Measurements from ENCODE around the gene VAV2. TPM values are rescaled to one million over a fixed set of nuclear protein-coding genes. Genes with fewer than 3 reads are reported as not detected.

The VAV2 gene
- total RNA-seq, 1 experiment from 2014 or later, result 24.7 TPM

DNA sequence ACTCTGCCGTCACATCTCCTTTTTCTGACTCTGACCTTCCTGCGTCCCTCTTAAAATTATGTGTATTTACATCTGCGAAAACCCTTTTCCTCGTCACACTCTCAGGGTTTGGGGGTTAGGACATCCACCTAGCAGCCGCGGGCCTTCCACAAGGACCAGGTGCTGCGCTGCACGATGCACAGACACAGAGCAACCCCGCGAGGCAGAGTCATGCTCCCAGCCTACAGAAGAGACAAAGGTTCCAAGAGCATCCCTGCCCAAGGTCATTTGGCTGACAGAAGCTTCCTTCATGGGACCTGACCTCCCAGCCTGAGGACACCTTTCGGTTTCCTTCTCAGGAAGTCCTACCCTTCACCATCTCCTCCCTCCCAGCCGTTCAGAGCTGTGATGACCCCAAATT is 135.3 kb downstream of the VAV2 start:
- TF ChIP-seq CTCF (IDR thresholded peaks at IDR 0.05), result no peak
- no peak for TF ChIP-seq POLR2AphosphoS5 (IDR thresholded peaks at IDR 0.05; ENCODE audit: low read depth, low read length)
- TF ChIP-seq SIN3A (IDR thresholded peaks at IDR 0.05; ENCODE audit: borderline replicate concordance, insufficient read depth, low read depth, low read length), result no peak
- TF ChIP-seq, protein P1, sequence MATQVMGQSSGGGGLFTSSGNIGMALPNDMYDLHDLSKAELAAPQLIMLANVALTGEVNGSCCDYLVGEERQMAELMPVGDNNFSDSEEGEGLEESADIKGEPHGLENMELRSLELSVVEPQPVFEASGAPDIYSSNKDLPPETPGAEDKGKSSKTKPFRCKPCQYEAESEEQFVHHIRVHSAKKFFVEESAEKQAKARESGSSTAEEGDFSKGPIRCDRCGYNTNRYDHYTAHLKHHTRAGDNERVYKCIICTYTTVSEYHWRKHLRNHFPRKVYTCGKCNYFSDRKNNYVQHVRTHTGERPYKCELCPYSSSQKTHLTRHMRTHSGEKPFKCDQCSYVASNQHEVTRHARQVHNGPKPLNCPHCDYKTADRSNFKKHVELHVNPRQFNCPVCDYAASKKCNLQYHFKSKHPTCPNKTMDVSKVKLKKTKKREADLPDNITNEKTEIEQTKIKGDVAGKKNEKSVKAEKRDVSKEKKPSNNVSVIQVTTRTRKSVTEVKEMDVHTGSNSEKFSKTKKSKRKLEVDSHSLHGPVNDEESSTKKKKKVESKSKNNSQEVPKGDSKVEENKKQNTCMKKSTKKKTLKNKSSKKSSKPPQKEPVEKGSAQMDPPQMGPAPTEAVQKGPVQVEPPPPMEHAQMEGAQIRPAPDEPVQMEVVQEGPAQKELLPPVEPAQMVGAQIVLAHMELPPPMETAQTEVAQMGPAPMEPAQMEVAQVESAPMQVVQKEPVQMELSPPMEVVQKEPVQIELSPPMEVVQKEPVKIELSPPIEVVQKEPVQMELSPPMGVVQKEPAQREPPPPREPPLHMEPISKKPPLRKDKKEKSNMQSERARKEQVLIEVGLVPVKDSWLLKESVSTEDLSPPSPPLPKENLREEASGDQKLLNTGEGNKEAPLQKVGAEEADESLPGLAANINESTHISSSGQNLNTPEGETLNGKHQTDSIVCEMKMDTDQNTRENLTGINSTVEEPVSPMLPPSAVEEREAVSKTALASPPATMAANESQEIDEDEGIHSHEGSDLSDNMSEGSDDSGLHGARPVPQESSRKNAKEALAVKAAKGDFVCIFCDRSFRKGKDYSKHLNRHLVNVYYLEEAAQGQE (IDR thresholded peaks at IDR 0.05; ENCODE audit: insufficient read depth in 1 of 2, low read depth in 2 of 2, low read length in 1 of 2), result no peak
- TF ChIP-seq TCF7L2 (IDR thresholded peaks at IDR 0.05; ENCODE audit: low read depth, low read length), result no peak
- H3K9me3 ChIP-seq (ENCODE audit: control insufficient read depth, insufficient read depth, low read depth, low read length), result no peaks in the 10 kb centered on the region
- H3K4me3 ChIP-seq (ENCODE audit: low read depth in 2 of 2, low read length in 2 of 2), result no peak overlapping the region
- no peaks in the 10 kb centered on the region for H3K27me3 ChIP-seq (ENCODE audit: control insufficient read depth, insufficient read depth, low read length)
- intact Hi-C loops (cut with micrococcal nuclease; ENCODE audit: unreplicated experiment) (no loop called here), in situ Hi-C loops (cut with HindIII; ENCODE audit: low pct_unique_long_range_greater_than_20kb, low sequenced_read_pairs) (no loop called here)
- DNase-seq (ENCODE audit: low read depth, low spot score) (no peak), ATAC-seq (no peak)
- ChIA-PET POLR2A (no interaction called here), CTCF (no interaction called here)
- no peaks in the 10 kb centered on the region for H3K36me3 ChIP-seq (ENCODE audit: control insufficient read depth, insufficient read depth, low read length)
- BruUV-seq (replicated peaks), result no TSS peak
- no peaks in the 10 kb centered on the region for H3K4me1 ChIP-seq (ENCODE audit: control insufficient read depth, insufficient read depth, low read length)
- H3K27ac ChIP-seq (ENCODE audit: low read length), result no peak overlapping the region

- no peaks in the 10 kb centered on the region for H3K27me3 ChIP-seq (ENCODE audit: control insufficient read depth, insufficient read depth, low read length)
- no TSS peak for BruUV-seq (replicated peaks)
- no peak overlapping the region for H3K27ac ChIP-seq (ENCODE audit: low read length)
- ATAC-seq (no peak), DNase-seq (ENCODE audit: low read depth, low spot score) (no peak)
- in situ Hi-C loops (cut with HindIII; ENCODE audit: low pct_unique_long_range_greater_than_20kb, low sequenced_read_pairs), result no loop called here
- H3K4me1 ChIP-seq (ENCODE audit: control insufficient read depth, insufficient read depth, low read length), result no peaks in the 10 kb centered on the region
- no peaks in the 10 kb centered on the region for H3K9me3 ChIP-seq (ENCODE audit: control insufficient read depth, insufficient read depth, low read depth, low read length)
- intact Hi-C loops (cut with micrococcal nuclease; ENCODE audit: unreplicated experiment), result no loop called here
- H3K36me3 ChIP-seq (ENCODE audit: control insufficient read depth, insufficient read depth, low read length), result no peaks in the 10 kb centered on the region
- H3K4me3 ChIP-seq (ENCODE audit: low read depth in 2 of 2, low read length in 2 of 2), result no peak overlapping the region
- ChIA-PET CTCF (no interaction called here), POLR2A (no interaction called here)
- no peak for TF ChIP-seq TCF7L2 (IDR thresholded peaks at IDR 0.05; ENCODE audit: low read depth, low read length)
- TF ChIP-seq, protein P1 (IDR thresholded peaks at IDR 0.05; ENCODE audit: insufficient read depth in 1 of 2, low read depth in 2 of 2, low read length in 1 of 2), result no peak
- no peak for TF ChIP-seq SIN3A (IDR thresholded peaks at IDR 0.05; ENCODE audit: borderline replicate concordance, insufficient read depth, low read depth, low read length)
- TF ChIP-seq CTCF (IDR thresholded peaks at IDR 0.05), result no peak
- no peak for TF ChIP-seq POLR2AphosphoS5 (IDR thresholded peaks at IDR 0.05; ENCODE audit: low read depth, low read length)
Measured at GRCh38 chr9:133855802-133856521, 136.2 kb downstream of the VAV2 start.
